GM20431 (cell line): ENCODE measurements around the gene MPZ.
"Not testable (repeated sequence)": the region's sequence is repeated elsewhere in the genome, so short reads cannot be mapped to it uniquely, and the experiment has no call there.

Experiments
- in situ Hi-C: fragments of 300-500 bp; cut with MseI, MboI; formaldehyde crosslinking; loops from one replicate; pipeline ENCODE4 v1.15.0; 2020; ENCODE audit warnings: low sequenced_read_pairs; ENCODE audit not compliant: unreplicated experiment

The MPZ gene

DNA sequence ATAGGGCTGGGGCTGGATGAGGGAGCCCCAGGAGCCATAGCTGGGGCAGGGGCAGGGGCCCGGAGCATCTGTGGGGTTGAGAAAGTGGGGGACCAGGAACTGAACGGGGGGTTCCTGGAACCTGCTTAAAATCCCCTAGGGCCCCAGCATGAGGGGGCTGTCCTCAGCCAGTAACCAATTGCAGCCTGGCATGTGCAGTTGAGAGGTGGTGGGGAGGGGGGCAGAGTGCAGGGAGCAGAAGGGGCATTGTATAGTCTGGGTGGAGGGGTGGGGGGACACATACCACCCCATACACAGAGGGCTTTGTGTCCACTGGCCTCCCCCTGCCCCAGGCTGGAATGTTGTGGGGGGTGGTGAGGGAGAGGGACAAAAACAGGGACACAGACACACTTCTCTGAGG is at the start of gene MPZ:
TSS of gene MPZ (minus strand) at position 101 of the 400 bp plus-strand sequence. CDS start at position 38, 63 bp downstream.
- in situ Hi-C loops, result no loop called here

GRCh38 chr1:161359291-161359690 is 49.5 kb upstream of the MPZ start:
- in situ Hi-C loops, result no loop called here

DNA sequence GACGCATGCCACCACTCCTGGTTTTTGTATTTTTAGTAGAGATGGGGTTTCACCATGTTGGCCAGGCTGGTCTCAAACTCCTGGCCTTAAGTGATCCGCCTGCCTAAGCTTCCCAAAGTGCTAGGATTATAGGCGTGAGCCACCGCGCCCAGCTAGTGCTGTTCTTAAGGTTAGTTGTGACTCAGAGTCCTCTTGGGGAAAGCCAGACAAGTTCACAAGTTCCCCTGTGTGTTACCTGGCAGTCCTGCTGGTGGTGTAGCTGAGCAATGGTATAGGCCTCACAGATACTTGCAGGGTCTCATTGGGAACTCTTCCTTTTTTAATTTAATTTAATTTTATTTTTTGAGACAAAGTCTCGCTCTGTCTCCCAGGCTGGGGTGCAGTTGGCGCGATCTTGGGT is 47.3 kb upstream of the MPZ start:
- in situ Hi-C loops, result no loop called here

GRCh38 chr1:161351482-161351881 is 41.7 kb upstream of the MPZ start:
- in situ Hi-C loops, result no loop called here

DNA sequence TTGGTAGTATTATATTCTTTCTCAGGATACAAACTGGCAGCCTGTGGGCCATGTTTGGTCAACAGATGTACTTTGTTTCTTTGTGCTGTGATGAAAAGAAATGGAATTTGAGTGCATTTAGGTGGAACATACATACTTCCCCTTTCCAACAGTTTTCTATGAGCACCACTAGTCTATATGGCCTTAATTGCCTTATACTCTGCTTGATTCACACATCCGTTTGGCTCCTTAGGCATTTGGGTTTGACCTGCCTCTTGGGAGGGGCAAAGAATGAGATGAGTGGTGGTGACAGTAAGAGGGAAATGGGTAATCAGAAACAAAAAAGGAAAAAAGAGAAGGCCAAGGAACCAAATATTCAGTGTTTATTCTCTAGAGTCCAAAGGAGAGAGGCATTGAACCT is 40.9 kb upstream of the MPZ start:
- in situ Hi-C loops, result no loop called here

GRCh38 chr1:161342821-161343220 is 33.1 kb upstream of the MPZ start:
- in situ Hi-C loops, result no loop called here

DNA sequence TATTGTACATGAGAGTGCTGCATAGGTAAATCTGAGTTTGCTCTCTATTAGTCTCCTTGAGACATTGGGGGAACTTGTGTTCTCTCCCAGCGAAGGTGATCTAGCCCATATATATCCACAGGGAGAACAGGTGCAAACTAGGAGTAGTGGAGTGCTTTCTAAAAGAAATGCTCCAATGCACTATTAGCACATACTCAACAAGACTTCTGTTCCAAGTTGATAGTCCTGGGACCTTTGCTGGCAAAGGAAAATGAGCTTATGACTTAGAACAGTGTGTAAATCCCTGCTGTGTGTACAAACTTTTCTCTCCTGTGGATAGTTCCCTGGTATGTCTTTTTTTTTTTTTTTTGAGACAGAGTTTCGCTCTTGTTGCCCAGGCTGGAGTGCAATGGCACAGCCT is 32.4 kb upstream of the MPZ start:
- in situ Hi-C loops, result no loop called here

GRCh38 chr1:161335796-161336195 is 26.0 kb upstream of the MPZ start:
- in situ Hi-C loops, result no loop called here

DNA sequence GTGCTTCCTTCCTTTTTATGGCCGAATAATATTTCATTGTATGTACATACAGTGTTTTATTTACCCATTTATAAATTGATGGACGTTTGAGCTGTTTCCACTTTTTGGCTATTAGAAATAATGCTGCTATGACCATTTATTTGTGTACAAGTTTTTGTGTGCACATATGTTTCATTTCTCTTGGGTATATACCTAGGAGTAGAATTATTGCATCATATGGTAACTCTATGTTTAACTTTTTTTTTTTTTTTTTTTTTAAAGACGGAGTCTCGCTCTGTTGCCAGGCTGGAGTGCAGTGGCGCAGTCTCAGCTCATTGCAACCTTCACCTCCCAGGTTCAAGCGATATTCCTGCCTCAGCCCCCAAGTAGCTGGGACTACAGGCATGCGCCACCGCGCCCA is 23.4 kb upstream of the MPZ start:
- in situ Hi-C loops, result no loop called here

GRCh38 chr1:161330346-161330745 is 20.6 kb upstream of the MPZ start:
- in situ Hi-C loops, result no loop called here

DNA sequence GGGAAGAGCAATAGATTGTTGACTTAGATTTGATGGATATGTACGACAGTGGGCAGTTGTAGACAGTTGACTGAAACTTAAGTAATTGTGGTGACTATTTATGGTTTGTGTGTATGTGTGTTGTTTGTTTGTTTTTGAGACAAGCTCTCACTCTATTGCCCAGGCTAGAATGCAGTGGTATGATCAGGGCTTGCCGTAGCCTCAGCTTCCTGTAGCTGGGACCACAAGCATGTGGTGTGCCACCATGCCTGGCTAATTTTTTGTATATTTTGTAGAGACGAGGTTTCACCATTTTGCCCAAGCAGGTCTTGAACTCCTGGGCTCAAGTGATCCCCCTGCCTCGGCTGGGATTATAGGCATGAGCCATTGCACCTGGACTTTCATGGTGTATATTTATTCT is 14.3 kb upstream of the MPZ start:
- in situ Hi-C loops, result no loop called here

DNA sequence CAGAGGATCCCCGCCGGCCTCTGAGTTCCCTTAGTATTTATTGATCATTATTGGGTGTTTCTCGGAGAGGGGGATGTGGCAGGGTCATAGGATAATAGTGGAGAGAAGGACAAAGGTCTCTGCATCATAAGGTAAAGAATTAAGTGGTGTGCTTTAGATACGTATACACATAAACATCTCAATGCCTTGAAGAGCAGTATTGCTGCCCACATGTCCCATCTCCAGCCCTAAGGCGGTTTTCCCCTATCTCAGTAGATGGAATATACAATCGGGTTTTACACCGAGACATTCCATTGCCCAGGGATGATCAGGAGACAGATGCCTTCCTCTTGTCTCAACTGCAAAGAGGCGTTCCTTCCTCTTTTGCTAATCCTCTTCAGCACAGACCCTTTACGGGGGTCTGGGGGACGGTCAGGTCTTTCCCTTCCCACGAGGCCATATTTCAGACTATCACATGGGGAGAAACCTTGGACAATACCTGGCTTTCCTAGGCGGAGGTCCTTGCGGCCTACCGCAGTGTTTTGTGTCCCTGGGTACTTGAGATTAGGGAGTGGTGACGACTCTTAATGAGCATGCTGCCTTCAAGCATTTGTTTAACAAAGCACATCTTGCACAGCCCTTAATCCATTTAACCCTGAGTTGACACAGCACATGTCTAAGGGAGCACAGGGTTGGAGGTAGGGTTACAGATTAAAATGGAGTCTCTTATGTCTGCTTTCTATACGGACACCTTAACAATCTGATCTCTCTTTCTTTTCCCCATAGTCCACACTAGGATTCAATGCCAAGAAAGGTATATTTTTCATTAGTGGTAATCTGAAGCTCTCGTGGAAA is 6.3 kb upstream of the MPZ start:
- in situ Hi-C loops, result not testable (repeated sequence)

GRCh38 chr1:161314201-161314981 is 4.6 kb upstream of the MPZ start, which contains the start of gene SDHC:
Gene SDHC, plus strand, starts transcription at chr1:161314381. Its CDS starts 25 bp downstream, at chr1:161314406.
- in situ Hi-C loops, result no loop called here

DNA sequence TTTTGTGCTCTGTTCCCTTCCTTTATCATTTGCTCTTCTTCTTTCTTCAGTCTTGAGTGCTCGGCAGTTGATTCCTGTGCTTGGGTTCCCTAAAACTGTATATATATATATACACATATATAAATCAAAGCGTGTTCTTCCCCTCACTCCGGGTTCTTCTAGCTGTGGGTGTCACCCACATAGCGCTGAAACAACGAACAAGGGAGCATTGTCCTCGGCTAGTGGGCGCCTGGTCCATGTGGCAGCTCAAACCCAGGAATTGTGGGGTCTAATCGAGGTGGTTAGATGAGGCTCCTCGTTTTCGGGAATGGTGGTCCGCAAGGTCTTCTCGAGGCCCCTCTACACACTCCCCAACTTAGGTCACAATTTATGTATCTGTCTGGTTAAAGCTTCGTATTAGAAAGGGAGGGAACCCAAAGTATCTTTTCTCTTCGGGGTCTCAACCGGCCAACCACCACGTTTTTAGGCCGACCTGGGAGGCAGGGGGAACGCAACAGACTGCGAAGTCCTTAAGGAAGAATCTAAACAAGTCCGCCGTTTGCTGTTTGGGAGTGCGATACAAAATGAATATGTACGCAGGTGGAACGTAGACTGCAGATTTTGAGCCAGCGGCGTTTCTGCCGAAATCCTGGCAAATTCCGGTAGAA is 3.9 kb upstream of the MPZ start:
- in situ Hi-C loops, result no loop called here

DNA sequence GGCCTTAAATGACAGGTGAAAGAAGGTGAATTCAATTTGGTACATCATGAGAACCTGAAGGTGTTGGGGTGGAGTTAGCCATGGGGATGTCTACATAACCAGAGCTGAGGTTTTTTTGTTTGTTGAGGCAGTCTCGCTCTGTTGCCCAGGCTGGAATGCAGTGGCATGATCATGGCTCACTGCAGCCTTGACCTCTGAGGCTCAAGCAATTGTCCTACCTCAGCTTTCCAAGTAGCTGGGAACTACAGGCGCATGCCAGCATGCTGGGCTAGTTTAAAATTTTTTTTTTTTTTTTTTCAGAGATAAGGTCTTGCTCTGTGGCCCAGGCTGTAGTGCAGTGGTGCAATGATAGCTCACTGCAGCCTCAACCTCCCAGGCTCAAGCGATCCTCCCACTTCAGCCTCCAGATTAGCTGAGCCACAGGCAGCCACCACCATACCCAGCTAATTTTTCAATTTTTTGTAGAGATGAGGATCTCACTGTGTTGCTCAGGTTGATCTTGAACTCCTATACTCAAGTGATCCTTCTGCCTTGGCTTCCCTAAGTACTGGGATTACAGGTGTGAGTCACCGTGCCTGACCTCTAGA is 1.9 kb upstream of the MPZ start:
- in situ Hi-C loops, result no loop called here

DNA sequence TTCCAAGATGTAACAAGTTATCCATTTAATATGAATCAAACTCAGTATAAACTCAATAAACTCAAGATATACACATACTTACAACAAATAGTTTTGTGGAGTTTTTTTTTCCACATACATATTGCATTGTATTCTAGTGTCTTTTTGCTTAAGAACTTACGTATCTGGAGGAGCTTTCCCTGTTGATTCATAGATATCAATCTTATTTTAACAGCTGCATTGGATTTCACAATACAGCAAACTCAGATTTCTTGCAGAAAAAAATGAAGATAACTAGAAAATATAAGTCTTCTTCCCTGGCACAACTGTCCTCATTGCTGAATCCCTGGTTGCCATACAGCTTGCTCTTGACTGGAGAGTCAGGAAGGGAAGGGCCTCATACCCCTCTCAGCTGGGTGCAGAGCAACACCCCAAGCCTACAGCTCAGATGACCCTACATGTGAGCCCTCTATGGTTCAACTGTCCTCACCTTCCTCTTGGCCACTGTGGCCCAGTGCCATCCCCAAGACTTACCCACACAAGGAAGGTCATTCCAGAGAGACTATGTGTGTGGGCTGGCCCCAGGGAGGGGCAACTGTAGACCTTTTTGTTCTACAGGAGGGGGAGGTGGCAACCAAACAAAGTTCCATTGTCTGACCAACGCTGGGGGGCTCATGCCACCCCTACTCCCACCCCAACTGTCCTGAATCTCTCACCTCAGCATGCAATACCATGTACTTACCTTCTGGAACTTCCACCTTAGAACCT is 1.7 kb downstream of the MPZ start:
- in situ Hi-C loops, result no loop called here

DNA sequence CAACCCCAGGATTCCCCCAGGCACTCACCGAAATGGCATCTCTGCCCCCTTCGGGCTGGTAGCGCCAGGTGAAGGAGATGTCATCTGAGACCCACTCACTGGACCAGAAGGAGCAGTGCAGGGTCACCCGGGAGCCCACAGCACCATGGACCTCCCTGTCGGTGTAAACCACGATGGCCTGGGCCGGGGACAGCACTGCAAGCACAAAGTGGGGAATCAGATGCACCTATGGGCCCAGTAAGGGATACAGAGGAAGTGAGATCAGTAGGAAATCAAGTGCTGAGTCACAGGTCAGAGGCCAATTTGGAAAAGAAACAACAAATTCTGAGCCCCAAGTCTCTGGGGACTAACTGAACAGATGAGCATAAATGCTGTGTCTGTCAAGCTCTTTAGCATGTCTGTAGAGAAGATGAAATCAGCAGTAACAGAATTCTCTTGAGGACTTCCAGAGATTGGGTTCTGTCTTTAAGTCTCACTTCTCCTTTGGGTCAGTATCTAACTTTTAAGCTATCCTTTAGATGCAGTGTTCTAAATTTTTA is 2.5 kb downstream of the MPZ start:
- in situ Hi-C loops, result no loop called here

DNA sequence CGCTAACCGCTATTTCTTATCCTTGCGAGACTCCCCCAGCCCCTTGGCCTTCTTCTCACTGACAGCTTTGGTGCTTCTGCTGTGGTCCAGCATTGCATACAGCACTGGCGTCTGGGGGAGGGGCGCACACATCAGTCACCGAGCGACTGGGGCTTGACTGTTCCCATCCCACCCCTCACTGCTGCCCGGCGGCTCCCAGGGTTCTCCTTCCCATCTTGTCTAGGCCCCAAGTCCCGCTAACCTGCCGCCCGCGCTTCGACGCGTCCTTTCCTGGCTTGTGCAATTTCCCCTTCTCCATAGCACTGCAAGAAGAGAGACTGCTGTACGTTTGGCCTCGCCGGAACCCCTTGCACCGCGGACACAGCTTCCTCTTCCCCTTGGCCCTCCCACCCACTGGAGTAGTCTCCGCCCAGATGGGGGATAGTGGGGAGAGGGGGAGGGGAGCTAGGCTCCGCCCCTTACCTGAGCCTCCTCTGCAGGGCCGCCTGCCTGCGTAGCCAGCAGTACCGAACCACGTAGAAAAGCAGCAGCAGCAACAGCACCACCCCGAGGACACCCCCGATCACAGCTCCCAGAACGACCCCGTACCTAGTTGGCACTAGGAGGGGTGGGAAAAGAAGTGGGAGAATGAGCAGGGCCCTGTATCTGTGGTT is 3.8 kb downstream of the MPZ start:
- in situ Hi-C loops, result no loop called here
